NCI-H146 treated with DMSO at 0.1 percent for 48 hours (cell line): ENCODE measurements around the gene MC5R.
"Not testable (repeated sequence)": the region's sequence is repeated elsewhere in the genome, so short reads cannot be mapped to it uniquely, and the experiment has no call there.

Source experiments
- DNase-seq: peaks from one replicate; lab custom pipeline; 2025; ENCODE audit not compliant: unreplicated experiment; lab: John Stamatoyannopoulos, UW

Gene MC5R

DNA sequence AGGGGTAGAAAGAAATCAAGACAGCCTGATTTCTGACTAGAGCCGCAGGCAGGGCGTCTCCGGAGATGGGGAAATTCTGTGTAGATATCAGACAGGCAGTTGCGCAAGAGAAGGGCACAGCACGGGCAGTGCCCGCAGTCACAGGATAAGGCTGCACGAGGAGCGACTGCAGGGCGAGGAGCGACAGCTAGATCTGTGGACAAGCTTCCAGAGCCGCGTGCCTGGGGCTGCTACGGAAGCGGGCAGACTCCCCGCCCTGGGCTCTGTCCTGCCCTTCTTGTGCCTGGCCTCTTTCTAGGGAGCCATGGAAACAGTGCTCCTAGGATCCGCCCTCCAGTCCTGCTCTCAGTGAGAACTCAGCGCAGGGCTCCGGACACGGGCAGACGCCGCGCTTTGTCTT lies 12.6 kb downstream of the MC5R start:
- no peak for DNase-seq

DNA sequence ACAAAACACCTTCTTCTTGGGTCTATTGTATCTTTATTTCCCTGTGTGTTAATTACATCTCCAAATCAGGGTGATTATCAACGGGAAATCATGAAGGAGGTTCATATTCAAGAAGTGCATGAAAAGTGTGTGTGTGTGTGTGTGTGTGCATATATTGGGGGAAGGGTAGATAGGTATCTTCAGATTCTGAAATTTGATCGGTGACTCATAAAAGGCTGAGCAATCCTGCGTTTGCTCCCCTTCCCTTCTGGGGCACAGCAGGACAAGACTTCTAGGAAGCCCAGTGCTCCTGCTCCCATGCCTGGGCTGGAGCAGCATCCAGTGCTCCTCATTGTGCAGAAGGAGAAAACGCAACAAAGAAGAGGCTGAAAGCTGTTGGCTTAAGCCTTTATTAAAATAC lies 25.8 kb downstream of the MC5R start:
- no peak for DNase-seq

DNA sequence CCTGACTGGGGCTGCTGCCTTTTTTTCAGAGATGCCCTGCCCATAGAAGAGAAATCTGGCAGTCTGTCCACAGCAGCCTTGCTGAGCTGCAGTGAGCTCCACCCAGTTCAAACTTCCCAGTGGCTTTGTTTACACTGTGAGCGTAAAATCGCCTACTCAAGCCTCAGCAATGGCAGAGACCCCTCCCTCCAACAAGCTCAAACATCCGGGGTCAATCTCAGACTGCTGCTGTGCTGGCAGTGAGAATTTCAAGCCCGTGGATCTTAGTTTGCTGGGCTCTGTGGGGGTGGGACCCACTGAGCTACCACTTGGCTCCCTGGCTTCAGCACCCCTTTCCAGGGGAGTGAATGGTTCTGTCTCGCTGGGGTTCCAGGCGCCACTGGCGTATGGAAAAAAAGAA lies 38.9 kb downstream of the MC5R start:
- not testable (repeated sequence) for DNase-seq

DNA sequence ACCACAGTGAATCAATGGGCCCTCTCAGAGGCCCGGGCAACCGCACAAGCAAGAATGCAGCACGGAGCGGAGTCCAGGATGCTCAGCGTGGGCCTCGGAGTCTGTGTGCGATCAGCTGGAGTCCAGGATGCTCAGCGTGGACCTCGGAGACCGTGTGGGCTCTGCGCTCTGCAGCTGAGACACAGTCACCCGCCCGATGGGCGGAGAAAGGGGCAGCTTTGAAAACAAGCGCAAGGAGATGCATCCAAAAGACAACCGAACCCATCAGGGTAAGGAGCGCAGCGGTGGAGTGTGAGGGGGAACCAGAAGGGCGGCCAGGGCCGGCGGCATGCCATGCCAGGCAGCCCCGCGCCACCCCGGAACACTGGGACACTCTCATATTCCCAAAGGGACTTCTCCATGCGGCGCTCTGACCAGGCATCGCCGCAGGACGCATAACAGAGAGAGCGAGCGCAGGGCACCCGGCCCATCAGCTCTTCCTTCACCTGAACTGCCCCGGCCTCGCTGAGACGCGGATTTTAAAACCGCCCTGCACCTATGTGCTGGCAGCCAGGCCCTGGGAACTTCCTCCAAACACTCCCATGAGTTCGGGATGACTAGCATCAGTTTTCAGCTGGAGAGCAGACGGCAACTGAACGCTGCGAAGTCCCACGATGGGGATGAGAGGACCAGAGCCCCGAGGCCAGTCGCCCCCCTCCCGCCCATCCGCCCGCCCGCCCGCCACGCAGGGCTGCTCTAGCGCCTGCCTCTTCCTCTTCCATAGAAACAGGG lies 44.7 kb downstream of the MC5R start:
- DNase-seq = no peak

DNA sequence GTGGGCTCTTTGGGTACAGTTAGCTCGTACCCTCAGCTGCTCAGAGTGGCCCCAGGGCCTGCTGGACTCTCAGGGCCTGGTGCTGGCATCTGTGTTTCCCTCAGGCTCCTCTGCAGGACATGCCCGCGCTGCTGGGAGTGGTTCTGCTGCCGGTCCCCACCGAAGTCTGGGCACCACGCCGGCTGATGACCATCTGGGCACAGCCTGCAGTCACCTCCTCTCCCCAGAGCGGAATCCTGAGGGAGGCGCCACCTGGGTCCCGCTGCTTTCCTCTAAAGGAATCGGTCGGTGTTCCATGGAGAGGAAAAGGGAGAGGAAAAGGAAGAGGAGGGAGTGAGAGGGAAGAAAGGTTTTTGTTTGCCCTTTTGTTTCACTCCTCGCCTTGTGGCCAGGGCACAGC lies 47.8 kb downstream of the MC5R start:
- DNase-seq = no peak

- DNase-seq = no peak
Measured at GRCh38 chr18:13872373-13872772, 48.4 kb downstream of the MC5R start.

GRCh38 chr18:13872932-13873331 lies 49.0 kb downstream of the MC5R start:
- DNase-seq = no peak

- no peak for DNase-seq
Measured at GRCh38 chr18:13874558-13874957, 50.6 kb downstream of the MC5R start.
